Activated T-cell treated with anti-CD3 and anti-CD28 coated beads, Interleukin-2, amount 50 U/mL, for 24 hours (primary cell): Measurements from ENCODE around the gene RNF167.
A peak's percentile ranks its signal among the peaks of the same experiment; 100 is the strongest.

Source experiments
- DNase-seq: peaks from one replicate; pipeline ENCODE4 v3.0.0-alpha.2; 2020
- H3K27ac Mint-ChIP-seq: 2 replicates; pipeline ENCODE4 v1.8.0; 2020; ENCODE audit warnings: mild to moderate bottlenecking, mixed read lengths
- H3K27me3 Mint-ChIP-seq: 2 replicates; pipeline ENCODE4 v1.8.0; 2020; ENCODE audit warnings: mixed read lengths
- H3K36me3 Mint-ChIP-seq: 2 replicates; pipeline ENCODE4 v1.8.0; 2020; ENCODE audit warnings: low read depth, mixed read lengths
- H3K4me1 Mint-ChIP-seq: 2 replicates; pipeline ENCODE4 v1.8.0; 2020; ENCODE audit warnings: low read depth, mixed read lengths
- H3K4me3 Mint-ChIP-seq: 2 replicates; pipeline ENCODE4 v1.8.0; 2020; ENCODE audit warnings: mild to moderate bottlenecking, moderate library complexity, mixed read lengths
- H3K9me3 Mint-ChIP-seq: 2 replicates; pipeline ENCODE4 v1.8.0; 2020; ENCODE audit warnings: mixed read lengths

Gene RNF167

DNA sequence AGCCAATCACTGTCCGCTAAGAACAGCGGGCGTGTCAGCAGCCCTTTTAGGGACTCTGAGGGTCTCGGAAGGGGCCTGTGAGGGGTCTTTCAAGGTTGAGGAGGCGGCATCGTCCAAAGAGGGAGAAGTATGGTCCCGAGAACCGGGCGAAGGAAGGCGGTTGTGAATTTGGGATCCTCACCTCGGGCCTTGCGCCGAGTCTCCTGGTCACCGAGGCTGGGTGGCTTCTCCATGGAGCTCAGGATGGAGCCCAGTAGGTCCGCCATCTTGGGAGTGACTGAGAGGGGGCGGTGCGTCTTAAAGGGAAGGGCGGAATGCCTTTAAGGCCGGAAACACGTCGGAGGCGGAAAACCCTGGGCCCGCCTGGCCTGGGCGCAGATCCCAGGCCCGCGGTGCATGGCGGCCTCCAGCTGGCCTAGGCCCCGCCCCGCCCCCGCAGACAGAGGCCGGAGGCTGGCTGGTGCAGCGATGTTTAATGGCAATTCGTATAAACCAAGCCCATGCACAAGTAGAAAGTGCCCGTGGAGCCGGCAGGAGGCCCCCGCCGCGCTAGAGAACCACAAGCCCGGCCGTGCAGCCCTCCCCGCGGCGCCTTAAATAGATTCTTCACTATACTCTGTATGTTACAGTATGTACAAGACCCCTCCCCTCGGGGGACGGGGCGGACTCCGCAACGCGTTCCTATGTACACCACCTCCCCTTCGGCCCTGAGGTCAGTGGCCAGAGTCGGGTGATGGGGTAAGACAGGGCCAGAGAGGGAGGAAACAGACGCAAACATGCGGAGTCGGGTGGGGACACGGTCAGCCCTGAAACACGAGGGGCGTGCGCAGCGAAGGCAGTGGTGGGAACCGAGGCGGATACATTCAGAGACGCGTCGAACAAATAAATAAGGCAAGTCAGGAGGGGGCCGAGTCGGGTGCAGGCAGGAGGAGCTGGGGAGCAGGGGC, 27.7 kb downstream of the RNF167 start, which contains the start of gene SPAG7:
TSS of gene SPAG7 (minus strand) at position 279 of the 947 bp plus-strand sequence. CDS start at position 266, 13 bp downstream.
- H3K27me3 Mint-ChIP-seq: no peaks in the 10 kb centered on the region
- no peak within 1 kb of the TSS for H3K4me3 Mint-ChIP-seq
- no peak within 1 kb of the TSS for H3K27ac Mint-ChIP-seq
- H3K4me1 Mint-ChIP-seq: peaks cover 43% of the 10 kb centered on the region
- DNase-seq: peak; percentile 98
- peaks cover 17% of the 10 kb centered on the region for H3K36me3 Mint-ChIP-seq
- H3K9me3 Mint-ChIP-seq: peaks cover 5% of the 10 kb centered on the region

DNA sequence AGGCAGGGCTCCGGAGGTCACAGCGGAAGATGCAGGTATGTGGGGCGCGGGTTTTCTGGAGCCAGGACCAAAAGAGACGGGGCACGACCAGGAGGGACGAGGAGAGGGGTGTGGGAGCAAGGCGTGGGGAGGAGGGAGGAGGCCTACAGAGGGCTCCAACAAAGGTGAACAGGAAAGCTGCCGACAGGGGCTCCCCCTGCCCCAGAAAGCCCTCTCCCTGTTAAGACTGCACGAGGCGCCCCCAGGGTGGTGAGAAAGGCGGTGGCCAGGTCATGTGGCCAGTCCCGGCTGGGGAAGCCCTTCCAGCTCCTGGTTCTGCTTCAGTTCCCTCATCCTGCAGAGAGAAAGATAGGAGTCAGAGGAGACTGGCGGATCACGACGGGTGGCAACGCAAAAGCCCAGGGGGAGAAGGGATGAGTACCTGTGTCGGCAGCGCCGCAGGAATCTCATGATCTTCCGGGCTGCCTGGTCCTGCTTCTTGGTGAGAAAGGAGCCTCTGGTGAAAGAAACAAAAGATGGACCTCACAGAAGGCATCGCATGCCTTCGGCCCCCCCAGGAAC, 28.5 kb downstream of the RNF167 start:
- Mint-ChIP-seq H3K4me3 (no peak overlapping the region), H3K4me1 (peaks cover 43% of the 10 kb centered on the region), H3K27me3 (no peaks in the 10 kb centered on the region), H3K27ac (no peak overlapping the region), H3K9me3 (peaks cover 5% of the 10 kb centered on the region), H3K36me3 (peaks cover 15% of the 10 kb centered on the region)
- peak; percentile 73 for DNase-seq

DNA sequence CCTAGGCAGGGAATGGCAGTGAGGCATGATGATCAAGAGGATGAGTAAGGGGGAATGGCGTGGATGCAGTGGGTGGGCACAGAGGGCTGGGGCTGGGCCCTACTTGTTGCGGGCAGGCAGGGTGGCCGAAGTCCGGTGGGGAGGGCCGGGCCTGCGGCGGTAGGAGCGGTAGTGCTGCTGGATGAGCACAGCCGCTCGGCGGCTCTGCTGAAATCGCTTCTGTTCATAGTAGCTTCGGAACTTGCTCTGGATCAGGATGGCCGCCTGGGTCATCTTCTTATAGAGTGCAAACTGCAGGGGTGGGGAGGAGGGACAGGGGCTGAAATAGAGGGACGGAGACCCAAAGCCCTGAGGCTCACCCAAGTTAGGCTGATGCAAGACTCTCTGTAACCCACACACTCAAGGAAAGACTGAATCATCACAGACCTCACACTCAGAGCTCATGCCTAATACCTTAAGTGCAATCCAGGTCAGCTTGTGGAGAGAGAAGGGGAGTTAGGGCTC, 29.0 kb downstream of the RNF167 start:
- Mint-ChIP-seq H3K4me1 (peaks cover 43% of the 10 kb centered on the region), H3K4me3 (no peak overlapping the region), H3K36me3 (peaks cover 10% of the 10 kb centered on the region), H3K27ac (no peak overlapping the region), H3K9me3 (peaks cover 5% of the 10 kb centered on the region), H3K27me3 (no peaks in the 10 kb centered on the region)
- peak; percentile 78 for DNase-seq

DNA sequence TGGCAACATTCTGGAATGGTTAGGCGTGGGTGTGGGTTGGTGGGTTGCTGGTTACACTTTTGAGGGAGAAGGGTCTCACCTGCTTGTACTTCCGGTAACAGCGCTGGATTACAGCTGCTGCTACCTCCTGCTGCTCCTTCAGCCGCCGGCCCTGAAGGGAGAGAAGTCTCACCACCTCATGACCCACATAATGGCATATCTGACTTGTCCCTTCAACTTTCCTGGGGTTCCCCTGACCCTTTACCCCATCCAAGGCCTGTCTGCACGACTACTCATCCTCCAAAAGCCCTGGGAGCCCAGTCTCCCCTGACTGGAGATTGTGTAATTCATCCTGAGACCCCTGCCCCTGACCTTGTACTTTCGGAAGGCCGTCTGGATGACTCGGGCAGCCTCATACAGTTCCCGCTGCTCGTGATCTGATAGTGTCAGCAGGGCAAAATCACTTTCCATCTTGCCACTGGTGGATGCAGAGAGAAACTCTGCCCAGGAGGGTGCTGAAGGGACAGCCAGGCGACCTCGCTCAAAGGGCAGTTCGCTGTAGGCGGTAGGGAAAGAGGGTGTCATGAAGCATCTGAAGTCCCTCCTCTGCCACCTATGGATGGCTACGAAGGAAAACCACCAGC, 29.6 kb downstream of the RNF167 start:
- peak; percentile 75 for DNase-seq
- Mint-ChIP-seq H3K4me1 (peaks cover 43% of the 10 kb centered on the region), H3K27ac (no peak overlapping the region), H3K4me3 (no peak overlapping the region), H3K9me3 (peaks cover 5% of the 10 kb centered on the region), H3K27me3 (no peaks in the 10 kb centered on the region), H3K36me3 (peaks cover 9% of the 10 kb centered on the region)

DNA sequence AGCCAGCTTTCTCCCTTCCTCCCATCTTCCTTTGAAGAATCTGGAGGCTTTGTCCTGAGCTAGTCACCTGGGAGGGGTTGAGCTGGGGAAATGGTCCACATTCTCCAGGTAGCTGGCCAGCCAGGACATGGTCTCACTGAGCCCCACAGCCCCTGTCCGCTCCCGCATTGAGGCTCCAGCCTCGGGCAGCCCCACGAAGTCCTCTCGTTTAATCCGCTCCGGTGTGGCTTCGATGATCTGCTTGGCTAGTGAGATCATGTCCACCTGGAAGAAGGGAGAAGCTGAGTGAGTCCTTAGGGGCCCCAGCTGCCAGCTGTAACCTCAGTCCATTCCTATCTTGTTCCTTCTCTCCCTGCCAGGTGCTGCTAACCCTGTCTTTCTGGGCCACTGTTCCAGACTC, 30.2 kb downstream of the RNF167 start:
- peaks cover 4% of the 10 kb centered on the region for H3K36me3 Mint-ChIP-seq
- no peak overlapping the region for H3K4me3 Mint-ChIP-seq
- H3K9me3 Mint-ChIP-seq: peaks cover 5% of the 10 kb centered on the region
- no peak for DNase-seq
- H3K4me1 Mint-ChIP-seq: peaks cover 40% of the 10 kb centered on the region
- H3K27ac Mint-ChIP-seq: no peak overlapping the region
- no peaks in the 10 kb centered on the region for H3K27me3 Mint-ChIP-seq

DNA sequence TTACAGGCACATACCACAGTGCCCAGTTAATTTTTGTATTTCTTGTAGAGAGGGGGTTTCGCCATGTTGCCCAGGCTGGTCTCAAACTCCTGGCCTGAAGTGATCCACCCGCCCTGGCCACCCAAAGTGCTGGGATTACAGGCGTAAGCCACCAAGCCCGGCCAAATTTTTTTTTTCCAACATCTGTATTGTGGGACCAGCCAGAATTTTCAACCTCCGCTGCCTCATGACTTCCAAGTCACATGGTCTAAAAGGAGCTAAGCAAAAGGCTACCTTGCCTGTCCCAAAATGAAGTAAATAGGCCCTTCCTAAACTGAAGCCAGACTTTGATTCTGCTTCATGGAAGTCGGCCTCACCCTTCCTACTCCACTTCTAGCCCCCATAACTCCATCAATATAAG, 31.8 kb downstream of the RNF167 start:
- no peak for DNase-seq
- peak overlapping the region; percentile 45 for H3K27ac Mint-ChIP-seq
- no peaks in the 10 kb centered on the region for H3K9me3 Mint-ChIP-seq
- peaks cover 9% of the 10 kb centered on the region for H3K36me3 Mint-ChIP-seq
- no peaks in the 10 kb centered on the region for H3K27me3 Mint-ChIP-seq
- H3K4me3 Mint-ChIP-seq: no peak overlapping the region
- peaks cover 29% of the 10 kb centered on the region for H3K4me1 Mint-ChIP-seq

DNA sequence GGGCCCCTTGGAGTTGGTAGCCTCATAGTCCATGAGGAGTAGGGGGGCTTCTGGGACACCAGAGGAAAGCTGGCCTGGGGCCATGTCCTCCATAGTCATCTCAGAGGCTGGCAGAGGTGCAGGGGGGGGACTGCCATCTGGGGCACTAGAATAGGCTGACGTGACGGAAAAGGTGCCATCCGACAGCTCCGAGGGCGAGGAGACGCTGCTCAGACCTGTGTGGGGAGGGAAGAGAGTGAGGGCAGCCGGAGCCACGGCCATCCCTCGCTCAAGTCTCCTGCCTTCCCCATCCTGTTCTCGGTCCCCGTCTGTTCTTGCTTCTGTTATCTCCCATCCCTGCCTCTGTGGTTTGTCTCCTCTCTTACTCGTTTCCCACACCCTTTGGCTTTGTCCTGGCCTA, 32.3 kb downstream of the RNF167 start:
- Mint-ChIP-seq H3K27ac (peak overlapping the region; percentile 22), H3K4me1 (peaks cover 29% of the 10 kb centered on the region), H3K27me3 (no peaks in the 10 kb centered on the region), H3K9me3 (no peaks in the 10 kb centered on the region), H3K36me3 (peaks cover 14% of the 10 kb centered on the region), H3K4me3 (no peak overlapping the region)
- no peak for DNase-seq

DNA sequence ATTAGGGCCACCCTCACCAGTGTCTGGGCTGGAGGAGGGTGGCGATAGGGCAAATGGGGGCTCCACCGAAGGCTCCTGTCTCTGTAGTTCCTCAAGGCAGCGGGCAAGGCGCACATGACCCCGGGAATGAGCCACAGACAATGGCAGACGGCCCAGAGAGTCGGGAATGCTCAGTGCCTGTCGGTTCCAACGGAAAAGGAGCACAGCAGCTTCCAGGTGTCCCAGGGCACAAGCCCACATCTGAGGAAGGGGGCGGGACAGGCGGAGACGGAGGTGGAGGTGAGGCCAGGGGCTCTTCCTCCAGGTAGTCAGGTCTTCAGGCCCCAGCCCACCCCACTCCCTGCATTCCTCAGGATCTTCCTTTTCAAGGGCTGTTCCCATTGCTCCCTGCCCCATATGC, 32.7 kb downstream of the RNF167 start:
- Mint-ChIP-seq H3K27ac (peak overlapping the region; percentile 51), H3K36me3 (peaks cover 18% of the 10 kb centered on the region), H3K27me3 (no peaks in the 10 kb centered on the region), H3K4me1 (peaks cover 29% of the 10 kb centered on the region), H3K4me3 (no peak overlapping the region), H3K9me3 (no peaks in the 10 kb centered on the region)
- DNase-seq: no peak

DNA sequence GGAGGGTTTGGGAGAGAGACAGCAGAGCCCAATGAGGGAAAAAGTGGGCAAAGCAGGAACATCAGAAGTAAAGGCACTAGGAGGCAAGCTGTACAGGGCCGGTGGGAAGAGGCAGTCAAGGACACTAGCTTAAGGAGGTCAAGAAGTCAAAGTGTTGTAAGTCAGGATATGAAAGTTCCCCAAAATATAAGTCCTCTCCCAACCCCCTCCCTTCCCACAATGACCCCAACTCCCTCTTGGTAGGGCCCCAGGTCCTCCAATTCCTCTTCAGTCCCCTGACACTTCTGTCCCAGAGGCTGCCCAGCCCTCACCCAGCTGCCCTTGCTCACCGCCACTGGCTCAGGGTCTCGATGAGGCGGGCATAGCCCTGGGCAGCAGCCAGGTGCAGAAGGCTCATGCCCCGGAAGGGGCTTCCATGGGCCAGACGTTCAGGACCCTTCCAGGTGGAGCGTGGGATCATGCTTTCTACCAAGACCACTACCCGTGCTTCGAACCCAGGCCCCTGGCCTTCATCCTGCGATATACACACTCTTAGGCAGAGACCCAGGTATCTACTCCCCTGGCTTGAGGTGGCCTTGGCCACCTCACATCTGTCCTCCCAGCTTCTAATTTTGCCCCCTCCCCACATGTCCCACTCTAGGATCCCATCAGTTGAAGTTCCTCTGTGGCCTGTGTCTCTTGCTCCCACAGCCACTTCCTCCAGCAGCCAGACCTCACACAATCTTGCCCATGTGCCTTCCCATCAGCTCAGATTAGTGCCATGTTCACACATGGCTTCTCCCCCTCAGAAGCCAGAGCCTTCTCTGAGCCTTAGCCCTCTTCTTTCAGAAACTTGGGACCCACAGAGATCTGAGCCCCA, 33.4 kb downstream of the RNF167 start:
- no peaks in the 10 kb centered on the region for H3K9me3 Mint-ChIP-seq
- no peak for DNase-seq
- H3K36me3 Mint-ChIP-seq: peaks cover 26% of the 10 kb centered on the region
- H3K4me1 Mint-ChIP-seq: peaks cover 29% of the 10 kb centered on the region
- no peak overlapping the region for H3K4me3 Mint-ChIP-seq
- H3K27ac Mint-ChIP-seq: peak overlapping the region; percentile 51
- H3K27me3 Mint-ChIP-seq: no peaks in the 10 kb centered on the region

DNA sequence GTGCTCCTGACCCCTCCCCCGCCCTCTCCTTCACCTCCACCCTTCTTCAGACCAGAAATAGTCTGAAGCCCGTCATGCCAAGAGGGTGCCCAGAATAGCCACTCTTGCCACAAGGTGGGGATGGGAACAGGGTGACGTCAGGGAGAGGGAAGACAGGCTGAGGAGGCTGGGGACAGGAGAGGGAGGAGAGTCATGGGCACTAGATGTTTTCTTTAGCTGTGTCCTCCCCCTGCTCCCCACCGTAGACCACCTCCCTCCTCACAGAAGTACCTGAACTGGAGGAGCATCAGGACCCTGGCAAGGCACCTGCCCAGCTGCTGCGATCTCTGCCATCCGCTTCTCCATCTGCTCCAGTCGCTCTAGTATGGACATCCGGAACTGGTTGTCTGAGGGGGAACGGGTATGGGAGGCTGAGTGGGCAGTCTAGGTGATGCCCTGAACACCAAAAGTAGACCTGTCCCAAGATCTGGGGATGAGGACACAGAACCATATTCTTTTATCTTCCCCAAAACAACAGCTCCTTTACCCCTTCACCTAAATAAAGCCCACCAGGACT, 34.1 kb downstream of the RNF167 start:
- no peak for DNase-seq
- no peaks in the 10 kb centered on the region for H3K9me3 Mint-ChIP-seq
- H3K27me3 Mint-ChIP-seq: no peaks in the 10 kb centered on the region
- peaks cover 22% of the 10 kb centered on the region for H3K4me1 Mint-ChIP-seq
- H3K36me3 Mint-ChIP-seq: peaks cover 33% of the 10 kb centered on the region
- H3K27ac Mint-ChIP-seq: peak overlapping the region; percentile 72
- no peak overlapping the region for H3K4me3 Mint-ChIP-seq

DNA sequence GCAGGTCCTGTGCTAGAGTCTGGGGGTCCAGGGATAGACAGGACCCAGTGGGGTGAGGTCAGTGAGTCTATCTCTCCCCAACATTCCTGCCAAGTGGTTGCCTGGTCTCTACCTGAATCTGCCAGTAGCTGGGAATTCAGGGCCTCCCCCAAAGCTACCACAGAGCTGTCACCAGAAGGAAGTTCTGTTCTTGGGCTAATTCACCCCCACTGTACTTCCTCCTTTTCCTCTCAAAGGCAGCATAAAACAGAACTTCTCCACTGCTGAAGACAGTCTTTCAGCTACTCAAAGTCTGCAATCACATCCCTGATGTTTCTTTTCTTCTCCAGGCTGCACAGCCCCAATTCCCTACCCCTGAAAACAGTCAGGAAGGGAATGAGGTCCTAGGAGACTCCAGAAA, 38.7 kb downstream of the RNF167 start:
- no peaks in the 10 kb centered on the region for H3K27me3 Mint-ChIP-seq
- peaks cover 72% of the 10 kb centered on the region for H3K36me3 Mint-ChIP-seq
- no peak overlapping the region for H3K27ac Mint-ChIP-seq
- H3K4me1 Mint-ChIP-seq: peaks cover 23% of the 10 kb centered on the region
- H3K9me3 Mint-ChIP-seq: no peaks in the 10 kb centered on the region
- no peak for DNase-seq
- no peak overlapping the region for H3K4me3 Mint-ChIP-seq

DNA sequence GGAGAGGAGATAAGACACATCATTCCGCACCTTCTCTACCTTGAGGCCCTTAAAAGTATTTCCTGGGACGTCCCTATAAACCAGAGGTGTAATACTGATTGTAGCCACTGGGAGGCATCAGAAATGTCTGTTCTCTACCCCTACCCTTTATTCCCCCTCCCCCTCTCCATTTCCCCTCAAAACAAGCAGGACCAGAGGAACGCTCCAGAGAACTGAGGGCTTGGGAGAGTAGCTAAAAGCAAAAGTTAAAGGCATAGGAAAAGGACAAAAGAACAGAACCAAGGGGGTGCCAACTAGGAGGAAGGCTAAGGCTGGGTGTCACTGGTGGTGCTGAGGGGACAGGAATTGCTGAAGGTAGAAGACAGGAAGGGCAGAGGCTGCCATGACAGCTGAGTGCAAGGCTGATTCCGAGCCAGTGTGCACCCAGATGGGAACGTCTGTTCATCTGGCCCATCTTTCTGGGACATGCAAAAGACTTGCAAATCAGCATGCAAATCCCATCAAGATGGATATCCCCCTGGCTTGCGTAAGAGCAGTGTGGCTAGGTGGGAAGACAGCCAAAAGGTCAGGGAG, 40.7 kb downstream of the RNF167 start:
- H3K36me3 Mint-ChIP-seq: peaks cover 80% of the 10 kb centered on the region
- no peaks in the 10 kb centered on the region for H3K9me3 Mint-ChIP-seq
- peak overlapping the region; percentile 71 for H3K27ac Mint-ChIP-seq
- peaks cover 30% of the 10 kb centered on the region for H3K4me1 Mint-ChIP-seq
- H3K27me3 Mint-ChIP-seq: no peaks in the 10 kb centered on the region
- peak; percentile 52 for DNase-seq
- no peak overlapping the region for H3K4me3 Mint-ChIP-seq

DNA sequence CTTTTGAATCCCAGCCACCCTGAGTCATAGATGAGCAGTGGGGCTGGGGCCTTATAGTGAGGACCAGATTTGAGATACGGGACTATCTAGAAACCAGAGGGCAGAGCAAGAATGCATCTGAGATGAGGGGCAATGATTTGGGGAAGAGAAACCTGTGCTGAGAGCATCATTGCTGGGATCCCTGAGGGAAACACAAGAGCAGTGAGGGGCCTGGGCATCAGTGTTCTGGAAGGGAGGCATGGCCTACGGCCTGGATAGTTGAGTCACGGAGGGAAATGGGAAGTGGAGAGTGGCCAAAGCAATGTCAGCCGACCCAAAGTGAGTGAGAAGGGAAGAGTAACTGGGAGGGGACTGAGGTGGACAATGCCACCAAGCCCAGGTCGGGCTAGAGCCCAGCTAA, 42.2 kb downstream of the RNF167 start:
- no peaks in the 10 kb centered on the region for H3K9me3 Mint-ChIP-seq
- H3K4me3 Mint-ChIP-seq: no peak overlapping the region
- peaks cover 41% of the 10 kb centered on the region for H3K4me1 Mint-ChIP-seq
- H3K36me3 Mint-ChIP-seq: peaks cover 80% of the 10 kb centered on the region
- H3K27ac Mint-ChIP-seq: peak overlapping the region; percentile 63
- DNase-seq: no peak
- H3K27me3 Mint-ChIP-seq: no peaks in the 10 kb centered on the region
